NOMO-1 treated with dmso at 0.1 percent for 144 hours (cell line): Measurements from ENCODE around the gene CYP4X1.
"Not testable (repeated sequence)": the region's sequence is repeated elsewhere in the genome, so short reads cannot be mapped to it uniquely, and the experiment has no call there.

ENCODE experiments used
- DNase-seq: peaks from one replicate; lab custom pipeline; 2025; ENCODE audit not compliant: unreplicated experiment; lab: John Stamatoyannopoulos, UW

The CYP4X1 gene

DNA sequence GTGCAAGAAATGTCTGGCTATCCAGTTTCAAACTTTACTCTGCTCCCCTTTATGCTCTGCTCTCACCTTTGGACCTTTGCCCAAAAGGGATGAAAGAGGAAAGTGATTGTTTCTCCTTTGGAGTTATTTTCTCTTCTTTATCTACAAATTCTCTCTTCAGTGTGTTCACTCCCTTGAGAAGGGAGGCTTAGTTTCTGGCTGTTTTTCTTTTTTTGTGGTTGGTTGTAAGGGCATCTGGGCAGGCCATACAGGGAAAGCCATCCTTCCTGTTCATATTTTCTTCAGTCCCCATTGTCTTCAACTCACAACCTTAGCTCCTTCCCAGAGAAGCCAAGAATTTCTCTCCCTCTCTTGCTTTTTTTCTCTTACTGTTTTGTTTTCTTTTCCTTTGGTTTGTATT lies 46.0 kb downstream of the CYP4X1 start:
- not testable (repeated sequence) for DNase-seq

DNA sequence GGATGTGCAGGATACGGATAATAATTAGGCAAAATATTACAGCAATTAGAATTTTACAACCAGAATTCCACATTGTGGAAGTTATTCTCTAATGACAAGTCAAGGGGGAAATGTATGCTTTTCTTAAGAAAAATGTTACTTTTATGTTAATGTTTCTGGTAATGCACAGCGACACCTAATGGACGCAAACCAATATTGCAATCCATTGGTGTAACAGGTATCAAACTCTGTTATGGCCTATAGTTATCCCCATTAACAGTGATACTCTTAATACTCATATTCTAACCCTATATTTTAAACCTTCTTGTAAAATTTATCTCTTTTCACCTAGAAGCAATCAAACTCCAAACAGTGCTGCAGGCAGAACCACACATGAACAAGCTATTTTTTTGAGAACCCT lies 65.9 kb downstream of the CYP4X1 start:
- not testable (repeated sequence) for DNase-seq

DNA sequence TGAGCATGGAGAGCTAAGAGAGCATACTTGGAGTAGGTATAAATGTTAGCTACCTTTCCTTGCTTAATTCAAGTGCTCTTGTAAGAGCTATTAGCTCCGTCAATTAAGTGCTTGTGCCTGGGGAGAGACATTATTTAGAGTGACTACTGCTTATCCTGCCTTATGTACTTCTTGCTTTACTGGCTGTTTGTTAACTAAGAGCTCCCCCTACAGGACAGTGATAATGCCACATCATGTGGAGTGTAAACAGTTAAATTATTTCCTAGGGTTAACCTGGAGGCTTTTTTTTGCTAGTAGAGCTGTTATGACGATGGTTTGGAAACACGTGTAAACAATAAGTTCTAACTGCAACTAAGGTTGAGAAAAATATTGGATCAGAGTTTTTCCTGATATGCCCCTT lies 68.0 kb downstream of the CYP4X1 start:
- DNase-seq = not testable (repeated sequence)
